ENCODE data around the gene MROH8.

GRCh38 chr20:37154684-37155298 is 24.6 kb downstream of the MROH8 start:
- TF ChIP-seq, protein P1, sequence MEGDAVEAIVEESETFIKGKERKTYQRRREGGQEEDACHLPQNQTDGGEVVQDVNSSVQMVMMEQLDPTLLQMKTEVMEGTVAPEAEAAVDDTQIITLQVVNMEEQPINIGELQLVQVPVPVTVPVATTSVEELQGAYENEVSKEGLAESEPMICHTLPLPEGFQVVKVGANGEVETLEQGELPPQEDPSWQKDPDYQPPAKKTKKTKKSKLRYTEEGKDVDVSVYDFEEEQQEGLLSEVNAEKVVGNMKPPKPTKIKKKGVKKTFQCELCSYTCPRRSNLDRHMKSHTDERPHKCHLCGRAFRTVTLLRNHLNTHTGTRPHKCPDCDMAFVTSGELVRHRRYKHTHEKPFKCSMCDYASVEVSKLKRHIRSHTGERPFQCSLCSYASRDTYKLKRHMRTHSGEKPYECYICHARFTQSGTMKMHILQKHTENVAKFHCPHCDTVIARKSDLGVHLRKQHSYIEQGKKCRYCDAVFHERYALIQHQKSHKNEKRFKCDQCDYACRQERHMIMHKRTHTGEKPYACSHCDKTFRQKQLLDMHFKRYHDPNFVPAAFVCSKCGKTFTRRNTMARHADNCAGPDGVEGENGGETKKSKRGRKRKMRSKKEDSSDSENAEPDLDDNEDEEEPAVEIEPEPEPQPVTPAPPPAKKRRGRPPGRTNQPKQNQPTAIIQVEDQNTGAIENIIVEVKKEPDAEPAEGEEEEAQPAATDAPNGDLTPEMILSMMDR (IDR thresholded peaks at IDR 0.05; ENCODE audit: poor library complexity, severe bottlenecking): no peak
- no peak for TF ChIP-seq POLR2AphosphoS5 (IDR thresholded peaks at IDR 0.05)
- TF ChIP-seq MXI1 (conservative IDR thresholded peaks at IDR 0.05; ENCODE audit: poor library complexity, severe bottlenecking): no peak
